Fibroblast of lung (primary cell): ENCODE results near the gene TLCD1.

Source experiments
- EZH2 ChIP-seq: IDR thresholded peaks from 2 replicates; pipeline ENCODE4 v1.5.1; 2012; ENCODE audit warnings: low read length, control low read depth, mild to moderate bottlenecking; ENCODE audit errors: missing control alignments
- TF ChIP-seq, protein P1 (sequence below), 2 donors: IDR thresholded peaks in 1 of 2; conservative IDR thresholded peaks in 1 of 2; 1 replicate in 1 of 2; 2 replicates in 1 of 2; pipeline ENCODE4 v1.5.1; 2011 to 2012; ENCODE audit warnings: low read length in 2 of 2, control low read depth in 1 of 2, inconsistent platforms in 1 of 2, low read depth in 1 of 2, mild to moderate bottlenecking in 1 of 2

DNA sequence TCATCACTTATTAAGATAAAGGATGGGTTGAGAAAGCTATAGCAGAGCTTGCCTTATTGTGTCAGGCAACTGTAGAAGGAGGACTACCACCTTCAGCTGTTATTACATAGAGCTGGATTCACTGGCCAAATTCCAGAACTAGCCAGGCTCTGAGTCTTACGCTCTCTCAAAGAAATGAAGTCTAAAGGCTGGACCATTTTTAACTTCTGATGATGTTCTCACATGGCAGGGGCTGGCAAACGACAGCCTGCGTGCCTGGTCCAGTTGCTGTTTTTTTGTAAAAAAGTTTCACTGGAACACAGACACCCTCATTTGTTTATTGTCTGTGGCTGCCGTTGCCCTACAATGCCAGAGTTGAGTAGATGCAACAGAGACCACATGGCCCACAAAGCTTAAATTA lies 39.0 kb upstream of the TLCD1 start:
- TF ChIP-seq, protein P1, sequence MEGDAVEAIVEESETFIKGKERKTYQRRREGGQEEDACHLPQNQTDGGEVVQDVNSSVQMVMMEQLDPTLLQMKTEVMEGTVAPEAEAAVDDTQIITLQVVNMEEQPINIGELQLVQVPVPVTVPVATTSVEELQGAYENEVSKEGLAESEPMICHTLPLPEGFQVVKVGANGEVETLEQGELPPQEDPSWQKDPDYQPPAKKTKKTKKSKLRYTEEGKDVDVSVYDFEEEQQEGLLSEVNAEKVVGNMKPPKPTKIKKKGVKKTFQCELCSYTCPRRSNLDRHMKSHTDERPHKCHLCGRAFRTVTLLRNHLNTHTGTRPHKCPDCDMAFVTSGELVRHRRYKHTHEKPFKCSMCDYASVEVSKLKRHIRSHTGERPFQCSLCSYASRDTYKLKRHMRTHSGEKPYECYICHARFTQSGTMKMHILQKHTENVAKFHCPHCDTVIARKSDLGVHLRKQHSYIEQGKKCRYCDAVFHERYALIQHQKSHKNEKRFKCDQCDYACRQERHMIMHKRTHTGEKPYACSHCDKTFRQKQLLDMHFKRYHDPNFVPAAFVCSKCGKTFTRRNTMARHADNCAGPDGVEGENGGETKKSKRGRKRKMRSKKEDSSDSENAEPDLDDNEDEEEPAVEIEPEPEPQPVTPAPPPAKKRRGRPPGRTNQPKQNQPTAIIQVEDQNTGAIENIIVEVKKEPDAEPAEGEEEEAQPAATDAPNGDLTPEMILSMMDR (conservative IDR thresholded peaks at IDR 0.05 in 1 of 2, IDR thresholded peaks at IDR 0.05 in 1 of 2; ENCODE audit: low read depth in 1 of 2, low read length in 2 of 2) = no peak
- no peak for TF ChIP-seq EZH2
